ENCODE measurements around the gene BLOC1S4.

DNA sequence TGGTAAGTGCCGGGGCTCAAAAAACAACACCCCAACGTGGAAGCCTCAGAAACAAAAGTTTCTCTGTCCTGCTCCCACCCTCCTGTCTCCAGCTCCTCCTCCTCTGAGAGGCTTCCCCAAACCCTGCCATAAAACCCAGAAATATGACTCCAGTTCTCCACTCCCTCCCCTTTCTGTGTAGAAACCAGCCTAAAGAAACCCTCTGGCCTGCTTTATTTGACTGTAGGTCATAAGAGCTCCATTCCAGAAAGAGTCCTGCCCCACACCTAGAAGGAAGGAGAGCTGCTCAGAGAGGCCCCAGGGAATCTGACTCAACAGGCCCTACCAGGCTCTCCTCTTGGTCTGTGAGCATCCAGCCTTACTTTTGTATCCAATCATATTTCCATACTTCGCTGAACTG is 23.2 kb upstream of the BLOC1S4 start:
- TF ChIP-seq, protein P1, sequence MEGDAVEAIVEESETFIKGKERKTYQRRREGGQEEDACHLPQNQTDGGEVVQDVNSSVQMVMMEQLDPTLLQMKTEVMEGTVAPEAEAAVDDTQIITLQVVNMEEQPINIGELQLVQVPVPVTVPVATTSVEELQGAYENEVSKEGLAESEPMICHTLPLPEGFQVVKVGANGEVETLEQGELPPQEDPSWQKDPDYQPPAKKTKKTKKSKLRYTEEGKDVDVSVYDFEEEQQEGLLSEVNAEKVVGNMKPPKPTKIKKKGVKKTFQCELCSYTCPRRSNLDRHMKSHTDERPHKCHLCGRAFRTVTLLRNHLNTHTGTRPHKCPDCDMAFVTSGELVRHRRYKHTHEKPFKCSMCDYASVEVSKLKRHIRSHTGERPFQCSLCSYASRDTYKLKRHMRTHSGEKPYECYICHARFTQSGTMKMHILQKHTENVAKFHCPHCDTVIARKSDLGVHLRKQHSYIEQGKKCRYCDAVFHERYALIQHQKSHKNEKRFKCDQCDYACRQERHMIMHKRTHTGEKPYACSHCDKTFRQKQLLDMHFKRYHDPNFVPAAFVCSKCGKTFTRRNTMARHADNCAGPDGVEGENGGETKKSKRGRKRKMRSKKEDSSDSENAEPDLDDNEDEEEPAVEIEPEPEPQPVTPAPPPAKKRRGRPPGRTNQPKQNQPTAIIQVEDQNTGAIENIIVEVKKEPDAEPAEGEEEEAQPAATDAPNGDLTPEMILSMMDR (IDR thresholded peaks at IDR 0.05): no peak
- no peak for TF ChIP-seq POLR2A (IDR thresholded peaks at IDR 0.05)

Measured in body of pancreas (tissue), 4 donors.